SK-N-SH (cell line): Measurements from ENCODE around the gene ARMC8.

Experiments
- CHD2 ChIP-seq: fragments of 150-350 bp; IDR thresholded peaks from 2 replicates; pipeline ENCODE4 v1.6.1; 2018; ENCODE audit warnings: low read length; ENCODE audit not compliant: partially characterized antibody
- CTCF ChIP-seq: fragments of 200-600 bp; sonication (generic); IDR thresholded peaks from 2 replicates; pipeline ENCODE4 v1.6.1; 2017; ENCODE audit warnings: antibody characterized with exemption, mild to moderate bottlenecking, moderate library complexity
- EP300 ChIP-seq, 2 experiments: IDR thresholded peaks; 2 replicates each; pipeline versions ENCODE4 v1.4.0 to v1.6.1; 2012; ENCODE audit warnings: borderline replicate concordance in 1 of 2, low read depth in 1 of 2, low read length in 1 of 2
- GABPA ChIP-seq: IDR thresholded peaks from 2 replicates; pipeline ENCODE4 v1.4.0; 2012; ENCODE audit warnings: low read depth, mild to moderate bottlenecking
- MAX ChIP-seq: IDR thresholded peaks from 2 replicates; pipeline ENCODE4 v1.4.0; 2012; ENCODE audit warnings: low read depth
- POLR2AphosphoS5 ChIP-seq: IDR thresholded peaks from 2 replicates; pipeline ENCODE4 v1.6.1; 2012; ENCODE audit warnings: low read depth, low read length
- RCOR1 ChIP-seq: fragments of 150-350 bp; IDR thresholded peaks from 2 replicates; pipeline ENCODE4 v1.6.1; 2017; ENCODE audit warnings: antibody characterized with exemption, low read length
- TCF12 ChIP-seq: IDR thresholded peaks from 2 replicates; pipeline ENCODE4 v1.4.0; 2012

- TF ChIP-seq MAX (no peak), CTCF (no peak), RCOR1 (no peak), POLR2AphosphoS5 (no peak), CHD2 (no peak), EP300 (IDR thresholded peaks at IDR 0.05; ENCODE audit: borderline replicate concordance in 1 of 2, low read depth in 1 of 2, low read length in 1 of 2) (no peak), GABPA (no peak), TCF12 (no peak)
These were observed 49.2 kb upstream of the ARMC8 start for GRCh38 chr3:138137861-138138260.
